ENCODE measurements around the gene KLHL2.

DNA sequence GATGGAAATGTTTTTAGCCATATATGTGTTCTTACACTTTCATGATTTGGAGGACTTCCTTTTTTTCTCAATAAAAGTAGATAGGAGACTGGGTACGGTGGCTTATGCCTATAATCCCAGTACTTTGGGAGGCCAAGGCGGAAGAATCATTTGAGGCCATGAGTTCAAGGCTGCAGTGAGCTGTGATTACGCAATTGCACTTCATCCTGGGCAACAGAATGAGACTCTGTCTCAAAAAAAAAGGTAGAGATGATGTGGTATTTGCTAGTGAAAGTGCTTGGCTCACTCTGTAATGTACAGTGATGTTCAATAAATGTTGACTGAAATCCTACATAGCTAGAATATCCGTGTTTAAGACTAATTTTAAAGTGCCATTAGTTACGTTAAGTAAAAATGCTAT is 27.4 kb downstream of the KLHL2 start:
- no peak for TF ChIP-seq POLR2A (IDR thresholded peaks at IDR 0.05; ENCODE audit: low read depth)
- TF ChIP-seq, protein P1, sequence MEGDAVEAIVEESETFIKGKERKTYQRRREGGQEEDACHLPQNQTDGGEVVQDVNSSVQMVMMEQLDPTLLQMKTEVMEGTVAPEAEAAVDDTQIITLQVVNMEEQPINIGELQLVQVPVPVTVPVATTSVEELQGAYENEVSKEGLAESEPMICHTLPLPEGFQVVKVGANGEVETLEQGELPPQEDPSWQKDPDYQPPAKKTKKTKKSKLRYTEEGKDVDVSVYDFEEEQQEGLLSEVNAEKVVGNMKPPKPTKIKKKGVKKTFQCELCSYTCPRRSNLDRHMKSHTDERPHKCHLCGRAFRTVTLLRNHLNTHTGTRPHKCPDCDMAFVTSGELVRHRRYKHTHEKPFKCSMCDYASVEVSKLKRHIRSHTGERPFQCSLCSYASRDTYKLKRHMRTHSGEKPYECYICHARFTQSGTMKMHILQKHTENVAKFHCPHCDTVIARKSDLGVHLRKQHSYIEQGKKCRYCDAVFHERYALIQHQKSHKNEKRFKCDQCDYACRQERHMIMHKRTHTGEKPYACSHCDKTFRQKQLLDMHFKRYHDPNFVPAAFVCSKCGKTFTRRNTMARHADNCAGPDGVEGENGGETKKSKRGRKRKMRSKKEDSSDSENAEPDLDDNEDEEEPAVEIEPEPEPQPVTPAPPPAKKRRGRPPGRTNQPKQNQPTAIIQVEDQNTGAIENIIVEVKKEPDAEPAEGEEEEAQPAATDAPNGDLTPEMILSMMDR (IDR thresholded peaks at IDR 0.05), result no peak
- no peak for TF ChIP-seq POLR2AphosphoS5 (IDR thresholded peaks at IDR 0.05)
- TF ChIP-seq EP300 (IDR thresholded peaks at IDR 0.05), result no peak
